GM10847 (cell line): ENCODE results near the gene NCAPD2.

Experiments
- POLR2A ChIP-seq: IDR thresholded peaks from 2 replicates; pipeline ENCODE4 v1.6.1; 2011; ENCODE audit not compliant: insufficient read length; ENCODE audit errors: extremely low read depth

Gene NCAPD2

GRCh38 chr12:6461401-6462233, 32.3 kb upstream of the NCAPD2 start:
- peak; percentile 26 for TF ChIP-seq POLR2A

- TF ChIP-seq POLR2A, result peak; percentile 8
Measured at GRCh38 chr12:6462234-6462995, 31.5 kb upstream of the NCAPD2 start.

- no peak for TF ChIP-seq POLR2A
Measured at GRCh38 chr12:6463216-6463615, 30.7 kb upstream of the NCAPD2 start.

- TF ChIP-seq POLR2A, result no peak
Measured at GRCh38 chr12:6463858-6464257, 30.0 kb upstream of the NCAPD2 start.

- TF ChIP-seq POLR2A, result no peak
Measured at GRCh38 chr12:6464531-6464930, 29.4 kb upstream of the NCAPD2 start.

GRCh38 chr12:6465467-6466183, 28.3 kb upstream of the NCAPD2 start:
- no peak for TF ChIP-seq POLR2A

- TF ChIP-seq POLR2A, result no peak
Measured at GRCh38 chr12:6466184-6466573, 27.7 kb upstream of the NCAPD2 start.

GRCh38 chr12:6468283-6468575, 25.7 kb upstream of the NCAPD2 start:
- TF ChIP-seq POLR2A, result no peak

- TF ChIP-seq POLR2A, result no peak
Measured at GRCh38 chr12:6469092-6469491, 24.8 kb upstream of the NCAPD2 start.

- no peak for TF ChIP-seq POLR2A
Measured at GRCh38 chr12:6469609-6470374, 24.1 kb upstream of the NCAPD2 start.

GRCh38 chr12:6470375-6471163, 23.3 kb upstream of the NCAPD2 start, which contains the start of gene VAMP1:
TSS of gene VAMP1 (minus strand) at chr12:6470677. CDS start at chr12:6470531, 146 bp downstream.
- TF ChIP-seq POLR2A, result peak; percentile 99

- TF ChIP-seq POLR2A, result no peak
Measured at GRCh38 chr12:6471989-6472360, 21.9 kb upstream of the NCAPD2 start.

- no peak for TF ChIP-seq POLR2A
Measured at GRCh38 chr12:6472491-6472890, 21.4 kb upstream of the NCAPD2 start.

GRCh38 chr12:6476489-6476888, 17.4 kb upstream of the NCAPD2 start:
- no peak for TF ChIP-seq POLR2A

GRCh38 chr12:6478416-6478815, 15.5 kb upstream of the NCAPD2 start:
- TF ChIP-seq POLR2A, result no peak

GRCh38 chr12:6488240-6488639, 5.7 kb upstream of the NCAPD2 start:
- TF ChIP-seq POLR2A, result no peak
